Naive thymus-derived CD4-positive, alpha-beta T cell (primary cell): ENCODE measurements around the gene PPP2R2D. TPM values are rescaled to one million over a fixed set of nuclear protein-coding genes. Genes with fewer than 3 reads are reported as not detected.
A peak's percentile ranks its signal among the peaks of the same experiment; 100 is the strongest.

Source experiments
- ATAC-seq: fragments of 150-1000 bp; cut with Tn5 transposase; 2 replicates; pipeline ENCODE4 v1.10.0; 2021; ENCODE audit warnings: mild to moderate bottlenecking, moderate library complexity
- CTCF ChIA-PET: fragments of 350-600 bp; sonication (Branson Sonifier 250); formaldehyde crosslinking; loops from one replicate; lab custom pipeline; 2021; ENCODE audit warnings: antibody characterized with exemption; lab: Charles Lee
- POLR2A ChIA-PET: fragments of 350-600 bp; sonication (Branson Sonifier 250); formaldehyde crosslinking; loops from one replicate; lab custom pipeline; 2021; ENCODE audit warnings: antibody characterized with exemption, inconsistent platforms; lab: Charles Lee
- DNase-seq, 9 donors: peaks; one replicate each; pipeline versions ENCODE4 v3.0.0 to v3.0.0-alpha.2; 2020 to 2022; ENCODE audit warnings: mixed read lengths in 1 of 9
- H3K27ac ChIP-seq: one replicate; pipeline ENCODE4 v1.7.0; 2013; ENCODE audit warnings: mild to moderate bottlenecking, low read depth, low read length, moderate library complexity
- H3K27me3 ChIP-seq, 2 donors: one replicate each; pipeline ENCODE4 v1.7.0; 2013; ENCODE audit warnings: low read length in 2 of 2, mild to moderate bottlenecking in 2 of 2, moderate library complexity in 2 of 2; ENCODE audit not compliant: control insufficient read depth in 2 of 2, insufficient read depth in 2 of 2
- H3K36me3 ChIP-seq, 3 experiments: 1 replicate in 2 of 3; 2 replicates in 1 of 3; pipeline ENCODE4 v1.7.0; 2013; ENCODE audit warnings: low read length in 3 of 3, mild to moderate bottlenecking in 3 of 3, moderate library complexity in 1 of 3; ENCODE audit not compliant: insufficient read depth in 3 of 3, control insufficient read depth in 2 of 3
- H3K4me1 ChIP-seq, 2 donors: one replicate each; pipeline ENCODE4 v1.7.0; 2013; ENCODE audit warnings: low read length in 2 of 2, mild to moderate bottlenecking in 2 of 2, moderate library complexity in 1 of 2; ENCODE audit not compliant: control insufficient read depth in 2 of 2, insufficient read depth in 2 of 2
- H3K4me3 ChIP-seq: 2 replicates; pipeline ENCODE4 v1.7.0; 2013; ENCODE audit warnings: mild to moderate bottlenecking, low read length
- H3K9me3 ChIP-seq, 3 experiments: 1 replicate in 2 of 3; 2 replicates in 1 of 3; pipeline ENCODE4 v1.7.0; 2013; ENCODE audit warnings: low read length in 3 of 3; ENCODE audit not compliant: control insufficient read depth in 2 of 3
- H3K27ac Mint-ChIP-seq, 9 donors: one replicate each; pipeline ENCODE4 v1.8.0; 2020 to 2022; ENCODE audit warnings: mixed read lengths in 9 of 9, mild to moderate bottlenecking in 8 of 9, moderate library complexity in 5 of 9, inconsistent platforms in 2 of 9
- H3K27me3 Mint-ChIP-seq, 5 donors: one replicate each; pipeline ENCODE4 v1.8.0; 2021 to 2022; ENCODE audit warnings: mixed read lengths in 5 of 5, mild to moderate bottlenecking in 1 of 5
- H3K36me3 Mint-ChIP-seq, 5 donors: one replicate each; pipeline ENCODE4 v1.8.0; 2020 to 2022; ENCODE audit warnings: mixed read lengths in 5 of 5, mild to moderate bottlenecking in 3 of 5, inconsistent platforms in 1 of 5
- H3K4me1 Mint-ChIP-seq, 7 donors: one replicate each; pipeline ENCODE4 v1.8.0; 2020 to 2022; ENCODE audit warnings: mixed read lengths in 7 of 7, mild to moderate bottlenecking in 3 of 7, inconsistent platforms in 1 of 7
- H3K4me3 Mint-ChIP-seq, 10 donors: one replicate each; pipeline ENCODE4 v1.8.0; 2020 to 2022; ENCODE audit warnings: mild to moderate bottlenecking in 10 of 10, mixed read lengths in 10 of 10, moderate library complexity in 6 of 10, inconsistent platforms in 2 of 10
- H3K9me3 Mint-ChIP-seq, 11 donors: one replicate each; pipeline ENCODE4 v1.8.0; 2020 to 2022; ENCODE audit warnings: mixed read lengths in 11 of 11, mild to moderate bottlenecking in 4 of 11, inconsistent platforms in 1 of 11, moderate library complexity in 1 of 11
- intact Hi-C, 2 donors: fragments of 100-400 bp; cut with micrococcal nuclease; formaldehyde crosslinking; loops; one replicate each; pipeline ENCODE4 v1.15.1; 2023
- polyA plus RNA-seq, 2 donors: library from polyadenylated mRNA; unstranded; fragments of 300-500 nt; fragmentation: Illumina TruSeq; gene quantifications; one replicate each; pipeline ENCODE4 v1.2.3, GENCODE V29; 2021
- total RNA-seq, 6 experiments: library from RNA in 5 of 6; stranded (reverse) in 5 of 6; gene quantifications; 1 replicate in 5 of 6; 2 replicates in 1 of 6; pipeline ENCODE4 v1.2.3 and lab custom pipeline; 2021 to 2026

PPP2R2D gene
- total and polyA plus RNA-seq, 7 experiments from 2014 or later: 35.0 to 61.3 (median 40.1) TPM

- CTCF ChIA-PET: no interaction called here
Measured at GRCh38 chr10:131963350-131963749, 62.5 kb downstream of the PPP2R2D start.

GRCh38 chr10:131963811-131964210 is 63.0 kb downstream of the PPP2R2D start:
- intact Hi-C loops: loop anchor here in 1 of 2 donors (2.0 kb wide), 1 partner anchor 15 kb away; no protein-coding TSS in a partner anchor
- peaks cover 3 to 16% of the 10 kb centered on the region in 2 donors for H3K4me1 ChIP-seq
- DNase-seq (no peak), ATAC-seq (no peak)
- no peak overlapping the region for H3K4me3 ChIP-seq
- no peaks in the 10 kb centered on the region for H3K27me3 ChIP-seq
- peak overlapping the region in 7 of 9 donors; percentile 6 to 84 (median 77) for H3K27ac Mint-ChIP-seq
- CTCF ChIA-PET: no interaction called here
- H3K4me3 Mint-ChIP-seq: peak overlapping the region in 2 of 10 donors; percentile 10 to 29
- H3K9me3 Mint-ChIP-seq: no peaks in the 10 kb centered on the region
- POLR2A ChIA-PET: no interaction called here
- no peak overlapping the region for H3K27ac ChIP-seq
- H3K27me3 Mint-ChIP-seq: no peaks in the 10 kb centered on the region
- H3K36me3 Mint-ChIP-seq: peaks cover 0 to 16% (median 9%) of the 10 kb centered on the region in 5 donors
- H3K36me3 ChIP-seq: peaks cover 0 to 26% (median 4%) of the 10 kb centered on the region in 3 experiments
- no peaks in the 10 kb centered on the region for H3K9me3 ChIP-seq
- H3K4me1 Mint-ChIP-seq: peaks cover 19 to 41% (median 30%) of the 10 kb centered on the region in 7 donors

More at GRCh38 chr10:131963350-131963749, 62.5 kb downstream of the PPP2R2D start:
- no peak for ATAC-seq
- Histone ChIP-seq H3K4me1 (peaks cover 3 to 16% of the 10 kb centered on the region in 2 donors), H3K9me3 (no peaks in the 10 kb centered on the region), H3K27me3 (no peaks in the 10 kb centered on the region), H3K27ac (no peak overlapping the region), H3K36me3 (peaks cover 0 to 21% (median 4%) of the 10 kb centered on the region in 3 experiments), H3K4me3 (no peak overlapping the region)
- intact Hi-C loops: no loop called here
- H3K4me1 Mint-ChIP-seq: peaks cover 15 to 36% (median 28%) of the 10 kb centered on the region in 7 donors
- no peak overlapping the region for H3K4me3 Mint-ChIP-seq
- H3K36me3 Mint-ChIP-seq: peaks cover 0 to 12% (median 5%) of the 10 kb centered on the region in 5 donors
- DNase-seq: no peak
- H3K9me3 Mint-ChIP-seq: no peaks in the 10 kb centered on the region
- POLR2A ChIA-PET: no interaction called here
- no peaks in the 10 kb centered on the region for H3K27me3 Mint-ChIP-seq
- H3K27ac Mint-ChIP-seq: peak overlapping the region in 2 of 9 donors; percentile 38 to 84

GRCh38 chr10:131964298-131964697 is 63.5 kb downstream of the PPP2R2D start:
- no peak overlapping the region for H3K4me3 ChIP-seq
- CTCF ChIA-PET: interaction anchor here (0.7 to 0.8 kb wide), 2 partner anchors 79 to 492 kb away, joined by 3 read pairs; no protein-coding TSS in a partner anchor
- no peak overlapping the region for H3K27ac ChIP-seq
- no peak for ATAC-seq
- H3K27me3 ChIP-seq: no peaks in the 10 kb centered on the region
- POLR2A ChIA-PET: interaction anchor here (0.7 to 1.8 kb wide), 3 partner anchors 8 to 64 kb away, joined by 4 to 10 read pairs (median 4); partner anchors contain the start of gene BNIP3
- H3K9me3 Mint-ChIP-seq: no peaks in the 10 kb centered on the region
- intact Hi-C loops: loop anchor here in 1 of 2 donors (2.0 kb wide), 1 partner anchor 15 kb away; no protein-coding TSS in a partner anchor
- peaks cover 3 to 16% of the 10 kb centered on the region in 2 donors for H3K4me1 ChIP-seq
- H3K9me3 ChIP-seq: no peaks in the 10 kb centered on the region
- no peak for DNase-seq
- H3K27ac Mint-ChIP-seq: peak overlapping the region in 7 of 9 donors; percentile 6 to 84 (median 76)
- H3K4me1 Mint-ChIP-seq: peaks cover 20 to 45% (median 35%) of the 10 kb centered on the region in 7 donors
- H3K4me3 Mint-ChIP-seq: peak overlapping the region in 1 of 10 donors; percentile 71
- H3K27me3 Mint-ChIP-seq: no peaks in the 10 kb centered on the region
- H3K36me3 Mint-ChIP-seq: peaks cover 0 to 21% (median 11%) of the 10 kb centered on the region in 5 donors
- peaks cover 0 to 31% (median 4%) of the 10 kb centered on the region in 3 experiments for H3K36me3 ChIP-seq

- Mint-ChIP-seq H3K4me1 (peaks cover 38 to 72% (median 71%) of the 10 kb centered on the region in 7 donors), H3K9me3 (peaks cover 0 to 1% (median 0%) of the 10 kb centered on the region in 11 donors), H3K4me3 (peak overlapping the region in 1 of 10 donors; percentile 4), H3K36me3 (peaks cover 0 to 43% (median 22%) of the 10 kb centered on the region in 5 donors), H3K27me3 (no peaks in the 10 kb centered on the region), H3K27ac (peak overlapping the region in 7 of 9 donors; percentile 34 to 83 (median 71))
- DNase-seq (no peak), ATAC-seq (no peak)
- Histone ChIP-seq H3K36me3 (peaks cover 0 to 41% (median 4%) of the 10 kb centered on the region in 3 experiments), H3K4me1 (peaks cover 23 to 47% of the 10 kb centered on the region in 2 donors), H3K27ac (no peak overlapping the region), H3K9me3 (no peaks in the 10 kb centered on the region), H3K27me3 (no peaks in the 10 kb centered on the region), H3K4me3 (no peak overlapping the region)
- ChIA-PET CTCF (no interaction called here), POLR2A (no interaction called here)
- intact Hi-C loops: no loop called here
Measured at GRCh38 chr10:131968949-131969348, 68.1 kb downstream of the PPP2R2D start.

- peaks cover 41 to 75% (median 71%) of the 10 kb centered on the region in 7 donors for H3K4me1 Mint-ChIP-seq
Measured at GRCh38 chr10:131970946-131971345, 70.1 kb downstream of the PPP2R2D start.

GRCh38 chr10:131971591-131971990 is 70.8 kb downstream of the PPP2R2D start:
- peak overlapping the region; percentile 57 to 95 (median 88) for H3K4me3 Mint-ChIP-seq
- no peaks in the 10 kb centered on the region for H3K27me3 ChIP-seq
- peaks cover 44 to 76% (median 74%) of the 10 kb centered on the region in 7 donors for H3K4me1 Mint-ChIP-seq
- H3K27ac ChIP-seq: peak overlapping the region; percentile 67
- ChIA-PET CTCF (interaction anchor here (1.5 to 3.7 kb wide), 2 partner anchors 51 to 63 kb away, joined by 3 to 23 read pairs; no protein-coding TSS in a partner anchor), POLR2A (interaction anchor here (0.7 to 2.9 kb wide), 6 partner anchors 11 to 1378 kb away, joined by 3 to 34 read pairs (median 4); partner anchors contain the start of gene BNIP3)
- H3K9me3 Mint-ChIP-seq: peaks cover 0 to 2% (median 0%) of the 10 kb centered on the region in 11 donors
- no peak for ATAC-seq
- H3K4me3 ChIP-seq: no peak overlapping the region
- peaks cover 0 to 47% (median 22%) of the 10 kb centered on the region in 5 donors for H3K36me3 Mint-ChIP-seq
- H3K27ac Mint-ChIP-seq: peak overlapping the region; percentile 89 to 97 (median 96)
- intact Hi-C loops: no loop called here
- no peak for DNase-seq
- H3K27me3 Mint-ChIP-seq: no peaks in the 10 kb centered on the region
- no peaks in the 10 kb centered on the region for H3K9me3 ChIP-seq
- H3K4me1 ChIP-seq: peaks cover 21 to 52% of the 10 kb centered on the region in 2 donors
- H3K36me3 ChIP-seq: peaks cover 0 to 41% (median 4%) of the 10 kb centered on the region in 3 experiments

More at GRCh38 chr10:131970946-131971345, 70.1 kb downstream of the PPP2R2D start:
- no peak overlapping the region for H3K4me3 ChIP-seq
- H3K27me3 ChIP-seq: no peaks in the 10 kb centered on the region
- peak overlapping the region; percentile 67 for H3K27ac ChIP-seq
- intact Hi-C loops: no loop called here
- no peak for DNase-seq
- Mint-ChIP-seq H3K27ac (peak overlapping the region; percentile 46 to 97 (median 92)), H3K36me3 (peaks cover 0 to 45% (median 22%) of the 10 kb centered on the region in 5 donors), H3K27me3 (no peaks in the 10 kb centered on the region), H3K4me3 (peak overlapping the region in 9 of 10 donors; percentile 16 to 75 (median 53)), H3K9me3 (peaks cover 0 to 2% (median 0%) of the 10 kb centered on the region in 11 donors)
- H3K36me3 ChIP-seq: peaks cover 0 to 41% (median 4%) of the 10 kb centered on the region in 3 experiments
- CTCF ChIA-PET: interaction anchor here (3.7 kb wide), 1 partner anchor 52 kb away, joined by 23 read pairs; no protein-coding TSS in a partner anchor
- H3K9me3 ChIP-seq: no peaks in the 10 kb centered on the region
- no peak for ATAC-seq
- POLR2A ChIA-PET: interaction anchor here (1.1 to 2.9 kb wide), 3 partner anchors 11 to 69 kb away, joined by 3 to 34 read pairs (median 5); partner anchors contain the start of gene BNIP3
- H3K4me1 ChIP-seq: peaks cover 21 to 51% of the 10 kb centered on the region in 2 donors
